ENCODE data around the gene ZCCHC10.
A peak's percentile ranks its signal among the peaks of the same experiment; 100 is the strongest.

Gene ZCCHC10

DNA sequence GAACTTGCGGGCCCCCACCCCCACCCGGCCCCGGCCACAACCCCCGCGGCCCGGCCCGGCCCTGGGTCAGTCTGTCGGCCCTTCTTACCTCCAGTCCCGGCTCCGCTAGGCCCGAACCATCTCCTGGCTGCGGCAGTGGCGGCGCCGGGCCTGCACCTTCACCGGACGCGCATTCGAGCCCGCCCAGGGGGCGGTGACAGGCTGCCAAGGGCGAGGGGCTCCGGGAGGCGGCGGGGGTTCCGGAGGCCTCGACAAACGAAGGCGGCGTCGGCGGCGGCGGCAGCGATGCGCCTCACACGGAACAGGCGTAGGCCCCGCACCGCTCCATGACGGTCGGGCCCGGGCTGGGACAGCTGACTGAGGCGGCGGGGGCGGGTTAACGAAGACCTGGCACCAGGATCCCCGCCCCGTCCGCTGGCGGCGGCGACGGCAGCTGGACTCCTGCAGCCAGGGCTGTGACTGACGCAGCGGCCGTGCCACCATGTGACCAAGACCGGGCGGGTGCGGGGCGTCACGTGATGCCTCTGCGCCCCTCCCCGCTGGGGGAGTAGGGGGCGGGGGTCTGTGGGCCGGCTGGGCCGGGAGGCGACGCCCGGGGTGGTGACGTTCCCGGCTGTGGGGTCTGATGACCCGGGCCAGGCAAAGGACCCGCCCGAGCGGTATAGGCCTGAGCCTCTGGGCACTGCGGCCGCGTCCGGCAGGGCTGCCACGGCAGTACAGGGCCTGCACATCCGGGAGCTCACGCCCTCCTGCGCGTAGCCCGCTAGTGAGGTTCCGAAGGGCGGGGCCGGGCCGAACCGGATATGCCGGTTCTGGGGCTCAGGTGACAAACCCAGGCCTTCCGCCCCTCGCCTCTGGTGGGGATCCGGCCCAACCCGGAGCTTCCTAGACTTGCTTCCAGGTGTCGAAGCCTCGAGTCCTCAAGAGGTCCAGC lies 62.9 kb downstream of the ZCCHC10 start, which contains the start of gene AFF4:
AFF4 (minus strand) TSS at position 464 of the 934 bp plus-strand sequence. CDS start 26,445 bp downstream, outside the sequence.
- Histone ChIP-seq H3K27ac (replicated peaks; ENCODE audit: low read length) (peak within 1 kb of the TSS; percentile 93), H3K4ac (ENCODE audit: low read length) (peak within 1 kb of the TSS; percentile 93), H3K23ac (ENCODE audit: low read depth, low read length, poor library complexity) (peak within 1 kb of the TSS; percentile 98), H2BK15ac (ENCODE audit: low read length) (peak within 1 kb of the TSS; percentile 99), H3K9ac (ENCODE audit: low read depth, low read length, poor library complexity) (peak within 1 kb of the TSS; percentile 99), H2BK5ac (ENCODE audit: low read length) (peak within 1 kb of the TSS; percentile 96), H3K27me3 (ENCODE audit: control insufficient read depth in 3 of 3, insufficient read depth in 3 of 3, low read depth in 1 of 3, low read length in 3 of 3) (no peaks in the 10 kb centered on the region), H3K36me3 (replicated peaks in 1 of 2; ENCODE audit: control insufficient read depth in 2 of 2, insufficient read depth in 2 of 2, low read length in 2 of 2) (peaks cover 0 to 14% of the 10 kb centered on the region in 2 donors), H2BK12ac (ENCODE audit: low read length) (no peak within 1 kb of the TSS), H2BK120ac (ENCODE audit: low read depth, low read length) (peak within 1 kb of the TSS; percentile 96), H3K9me3 (replicated peaks in 1 of 2; ENCODE audit: control insufficient read depth in 2 of 2, insufficient read depth in 1 of 2, low read depth in 1 of 2, low read length in 2 of 2) (no peaks in the 10 kb centered on the region), H2AFZ (ENCODE audit: low read length) (peak within 1 kb of the TSS; percentile 96), H2AK5ac (ENCODE audit: low read depth, low read length) (no peak within 1 kb of the TSS), H3K18ac (ENCODE audit: low read length) (peak within 1 kb of the TSS; percentile 99), H3K4me3 (ENCODE audit: low read length in 2 of 2) (peak within 1 kb of the TSS; percentile 64 to 99), H3K79me1 (ENCODE audit: low read depth, low read length) (peaks cover 6% of the 10 kb centered on the region), H3K4me2 (ENCODE audit: insufficient read depth, low read length, poor library complexity, severe bottlenecking) (peak within 1 kb of the TSS; percentile 54), H3K4me1 (ENCODE audit: control insufficient read depth in 2 of 2, insufficient read depth in 1 of 2, low read depth in 1 of 2, low read length in 2 of 2) (peaks cover 0 to 3% of the 10 kb centered on the region in 2 donors), H4K91ac (ENCODE audit: low read depth, low read length, poor library complexity) (no peak within 1 kb of the TSS), H3K14ac (ENCODE audit: low read length) (peak within 1 kb of the TSS; percentile 97), H4K8ac (ENCODE audit: low read depth, low read length) (peak within 1 kb of the TSS; percentile 17)
- WGBS, 2 donors (ENCODE audit: extremely low coverage in 2 of 2, insufficient read length in 2 of 2, insufficient replicate concordance in 1 of 2) = no CpG with 5 or more reads among the region's 98 CpGs
- DNase-seq (ENCODE audit: low spot score) = peak; percentile 94

DNA sequence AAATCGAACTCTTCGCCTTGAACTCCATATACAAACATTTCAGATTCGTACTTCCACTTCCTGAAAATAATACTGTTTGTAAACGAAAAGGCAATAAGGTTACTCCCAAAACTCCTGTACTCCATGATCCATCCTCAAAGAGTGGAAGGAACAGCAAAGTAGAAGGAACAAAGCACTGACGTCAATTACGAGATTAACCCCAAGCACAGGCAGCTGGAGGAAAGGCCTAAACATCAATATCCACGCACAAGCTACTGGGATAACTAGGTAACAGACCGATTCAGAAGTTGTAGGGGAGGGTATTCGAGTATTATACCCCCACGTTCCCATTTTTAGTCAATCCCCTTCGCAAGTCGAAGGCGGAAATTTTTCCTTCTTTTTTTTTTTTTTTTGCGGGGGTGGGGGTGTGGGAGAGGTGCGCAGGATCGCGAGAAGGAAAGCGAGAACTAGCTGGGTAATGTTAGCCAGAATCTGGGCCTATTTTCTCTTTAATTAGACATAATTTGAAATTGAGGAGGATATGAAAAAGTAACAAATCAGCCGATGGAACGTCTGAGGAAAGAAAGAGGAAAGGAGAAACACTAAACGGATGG lies 63.8 kb downstream of the ZCCHC10 start:
- peaks cover 0 to 3% of the 10 kb centered on the region in 2 donors for H3K4me1 ChIP-seq (ENCODE audit: control insufficient read depth in 2 of 2, insufficient read depth in 1 of 2, low read depth in 1 of 2, low read length in 2 of 2)
- no peaks in the 10 kb centered on the region for H3K9me3 ChIP-seq (replicated peaks in 1 of 2; ENCODE audit: control insufficient read depth in 2 of 2, insufficient read depth in 1 of 2, low read depth in 1 of 2, low read length in 2 of 2)
- H2BK12ac ChIP-seq (ENCODE audit: low read length) = no peak overlapping the region
- H3K27ac ChIP-seq (replicated peaks; ENCODE audit: low read length) = peak overlapping the region; percentile 86
- no peaks in the 10 kb centered on the region for H3K27me3 ChIP-seq (ENCODE audit: control insufficient read depth in 3 of 3, insufficient read depth in 3 of 3, low read depth in 1 of 3, low read length in 3 of 3)
- H2AK5ac ChIP-seq (ENCODE audit: low read depth, low read length) = no peak overlapping the region
- H2BK5ac ChIP-seq (ENCODE audit: low read length) = no peak overlapping the region
- peak overlapping the region; percentile 49 for H3K4me2 ChIP-seq (ENCODE audit: insufficient read depth, low read length, poor library complexity, severe bottlenecking)
- peak overlapping the region; percentile 64 to 99 for H3K4me3 ChIP-seq (ENCODE audit: low read length in 2 of 2)
- DNase-seq (ENCODE audit: low spot score) = peak; percentile 56
- no peak overlapping the region for H3K9ac ChIP-seq (ENCODE audit: low read depth, low read length, poor library complexity)
- H2AFZ ChIP-seq (ENCODE audit: low read length) = peak overlapping the region; percentile 96
- H4K8ac ChIP-seq (ENCODE audit: low read depth, low read length) = no peak overlapping the region
- H2BK15ac ChIP-seq (ENCODE audit: low read length) = no peak overlapping the region
- peaks cover 6% of the 10 kb centered on the region for H3K79me1 ChIP-seq (ENCODE audit: low read depth, low read length)
- H3K14ac ChIP-seq (ENCODE audit: low read length) = no peak overlapping the region
- no peak overlapping the region for H3K18ac ChIP-seq (ENCODE audit: low read length)
- H3K36me3 ChIP-seq (replicated peaks in 1 of 2; ENCODE audit: control insufficient read depth in 2 of 2, insufficient read depth in 2 of 2, low read length in 2 of 2) = peaks cover 0 to 20% of the 10 kb centered on the region in 2 donors
- no peak overlapping the region for H4K91ac ChIP-seq (ENCODE audit: low read depth, low read length, poor library complexity)
- H3K4ac ChIP-seq (ENCODE audit: low read length) = no peak overlapping the region
- H2BK120ac ChIP-seq (ENCODE audit: low read depth, low read length) = no peak overlapping the region
- H3K23ac ChIP-seq (ENCODE audit: low read depth, low read length, poor library complexity) = no peak overlapping the region
- WGBS, 2 donors (ENCODE audit: extremely low coverage in 2 of 2, insufficient read length in 2 of 2, insufficient replicate concordance in 1 of 2) = no CpG with 5 or more reads among the region's 21 CpGs

- H3K79me1 ChIP-seq (ENCODE audit: low read depth, low read length) = peaks cover 6% of the 10 kb centered on the region
- H2BK5ac ChIP-seq (ENCODE audit: low read length) = no peak overlapping the region
- H2BK12ac ChIP-seq (ENCODE audit: low read length) = no peak overlapping the region
- H4K91ac ChIP-seq (ENCODE audit: low read depth, low read length, poor library complexity) = no peak overlapping the region
- no peak overlapping the region for H4K8ac ChIP-seq (ENCODE audit: low read depth, low read length)
- H3K18ac ChIP-seq (ENCODE audit: low read length) = no peak overlapping the region
- H2BK120ac ChIP-seq (ENCODE audit: low read depth, low read length) = no peak overlapping the region
- H3K14ac ChIP-seq (ENCODE audit: low read length) = no peak overlapping the region
- no peak overlapping the region for H2BK15ac ChIP-seq (ENCODE audit: low read length)
- no peak overlapping the region for H2AK5ac ChIP-seq (ENCODE audit: low read depth, low read length)
- H3K27me3 ChIP-seq (ENCODE audit: control insufficient read depth in 3 of 3, insufficient read depth in 3 of 3, low read depth in 1 of 3, low read length in 3 of 3) = no peaks in the 10 kb centered on the region
- H3K9ac ChIP-seq (ENCODE audit: low read depth, low read length, poor library complexity) = no peak overlapping the region
- peaks cover 0 to 26% of the 10 kb centered on the region in 2 donors for H3K36me3 ChIP-seq (replicated peaks in 1 of 2; ENCODE audit: control insufficient read depth in 2 of 2, insufficient read depth in 2 of 2, low read length in 2 of 2)
- no peaks in the 10 kb centered on the region for H3K9me3 ChIP-seq (replicated peaks in 1 of 2; ENCODE audit: control insufficient read depth in 2 of 2, insufficient read depth in 1 of 2, low read depth in 1 of 2, low read length in 2 of 2)
- no peak overlapping the region for H3K23ac ChIP-seq (ENCODE audit: low read depth, low read length, poor library complexity)
- peak overlapping the region; percentile 35 for H3K4me2 ChIP-seq (ENCODE audit: insufficient read depth, low read length, poor library complexity, severe bottlenecking)
- no peak for DNase-seq (ENCODE audit: low spot score)
- peak overlapping the region; percentile 64 to 99 for H3K4me3 ChIP-seq (ENCODE audit: low read length in 2 of 2)
- WGBS, 2 donors (ENCODE audit: extremely low coverage in 2 of 2, insufficient read length in 2 of 2, insufficient replicate concordance in 1 of 2) = no CpG with 5 or more reads among the region's 5 CpGs
- H2AFZ ChIP-seq (ENCODE audit: low read length) = no peak overlapping the region
- no peak overlapping the region for H3K4ac ChIP-seq (ENCODE audit: low read length)
- H3K4me1 ChIP-seq (ENCODE audit: control insufficient read depth in 2 of 2, insufficient read depth in 1 of 2, low read depth in 1 of 2, low read length in 2 of 2) = peaks cover 0 to 3% of the 10 kb centered on the region in 2 donors
- H3K27ac ChIP-seq (replicated peaks; ENCODE audit: low read length) = no peak overlapping the region
These were observed 64.5 kb downstream of the ZCCHC10 start for GRCh38 chr5:132961887-132962286.

Data from neuronal stem cell (in vitro differentiated cells).